ENCODE data around the gene WNT7A.

WNT7A gene

GRCh38 chr3:13798401-13798800 lies 81.5 kb downstream of the WNT7A start:
- Histone ChIP-seq H3K36me3 (ENCODE audit: control insufficient read depth, insufficient read depth, low read length) (no peaks in the 10 kb centered on the region), H3K27me3 (replicated peaks; ENCODE audit: control insufficient read depth, insufficient read depth, low read length) (no peaks in the 10 kb centered on the region; the same call in none of the 2 replicates), H3K4me3 (replicated peaks; ENCODE audit: low read depth, low read length) (no peak overlapping the region)
- DNase-seq (ENCODE audit: extremely low read depth, insufficient read length): no peak
- TF ChIP-seq, protein P1, sequence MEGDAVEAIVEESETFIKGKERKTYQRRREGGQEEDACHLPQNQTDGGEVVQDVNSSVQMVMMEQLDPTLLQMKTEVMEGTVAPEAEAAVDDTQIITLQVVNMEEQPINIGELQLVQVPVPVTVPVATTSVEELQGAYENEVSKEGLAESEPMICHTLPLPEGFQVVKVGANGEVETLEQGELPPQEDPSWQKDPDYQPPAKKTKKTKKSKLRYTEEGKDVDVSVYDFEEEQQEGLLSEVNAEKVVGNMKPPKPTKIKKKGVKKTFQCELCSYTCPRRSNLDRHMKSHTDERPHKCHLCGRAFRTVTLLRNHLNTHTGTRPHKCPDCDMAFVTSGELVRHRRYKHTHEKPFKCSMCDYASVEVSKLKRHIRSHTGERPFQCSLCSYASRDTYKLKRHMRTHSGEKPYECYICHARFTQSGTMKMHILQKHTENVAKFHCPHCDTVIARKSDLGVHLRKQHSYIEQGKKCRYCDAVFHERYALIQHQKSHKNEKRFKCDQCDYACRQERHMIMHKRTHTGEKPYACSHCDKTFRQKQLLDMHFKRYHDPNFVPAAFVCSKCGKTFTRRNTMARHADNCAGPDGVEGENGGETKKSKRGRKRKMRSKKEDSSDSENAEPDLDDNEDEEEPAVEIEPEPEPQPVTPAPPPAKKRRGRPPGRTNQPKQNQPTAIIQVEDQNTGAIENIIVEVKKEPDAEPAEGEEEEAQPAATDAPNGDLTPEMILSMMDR (IDR thresholded peaks at IDR 0.05; ENCODE audit: insufficient read depth, low read length, poor library complexity, severe bottlenecking): no peak

- TF ChIP-seq, protein P1 (IDR thresholded peaks at IDR 0.05; ENCODE audit: insufficient read depth, low read length, poor library complexity, severe bottlenecking): no peak
- H3K27me3 ChIP-seq (replicated peaks; ENCODE audit: control insufficient read depth, insufficient read depth, low read length): no peaks in the 10 kb centered on the region; the same call in none of the 2 replicates
Measured at GRCh38 chr3:13796701-13797460, 83.0 kb downstream of the WNT7A start.

DNA sequence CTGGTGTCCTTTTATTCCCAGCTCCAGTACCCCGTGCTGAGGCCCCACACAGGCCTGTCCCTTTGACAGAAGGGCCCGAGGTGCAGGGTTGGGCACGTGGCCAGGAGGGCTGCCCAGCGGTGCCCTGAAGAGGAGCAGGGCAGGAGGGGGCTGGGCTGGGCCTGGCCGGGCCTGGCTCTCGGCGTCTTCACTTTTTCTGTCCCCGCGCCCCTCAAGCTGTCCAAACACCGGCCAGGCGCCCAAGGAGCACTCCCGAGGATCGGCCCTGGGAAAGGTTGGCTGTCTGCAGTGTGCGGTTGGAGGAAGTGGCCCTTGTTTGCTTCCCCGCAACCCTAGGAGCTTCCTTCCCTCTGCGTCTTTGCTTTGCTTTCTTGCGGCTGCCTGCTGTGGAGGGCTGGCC lies 84.1 kb downstream of the WNT7A start:
- TF ChIP-seq, protein P1 (IDR thresholded peaks at IDR 0.05; ENCODE audit: insufficient read depth, low read length, poor library complexity, severe bottlenecking): no peak
- Histone ChIP-seq H3K4me3 (replicated peaks; ENCODE audit: low read depth, low read length) (no peak overlapping the region), H3K27me3 (replicated peaks; ENCODE audit: control insufficient read depth, insufficient read depth, low read length) (no peaks in the 10 kb centered on the region; the same call in none of the 2 replicates), H3K36me3 (ENCODE audit: control insufficient read depth, insufficient read depth, low read length) (no peaks in the 10 kb centered on the region)
- DNase-seq (ENCODE audit: extremely low read depth, insufficient read length): no peak

More at GRCh38 chr3:13796701-13797460, 83.0 kb downstream of the WNT7A start:
- Histone ChIP-seq H3K4me3 (replicated peaks; ENCODE audit: low read depth, low read length) (no peak overlapping the region), H3K36me3 (ENCODE audit: control insufficient read depth, insufficient read depth, low read length) (no peaks in the 10 kb centered on the region)
- DNase-seq (ENCODE audit: extremely low read depth, insufficient read length): no peak

- no peaks in the 10 kb centered on the region for H3K36me3 ChIP-seq (ENCODE audit: control insufficient read depth, insufficient read depth, low read length)
- H3K27me3 ChIP-seq (replicated peaks; ENCODE audit: control insufficient read depth, insufficient read depth, low read length): no peaks in the 10 kb centered on the region; the same call in none of the 2 replicates
- TF ChIP-seq, protein P1 (IDR thresholded peaks at IDR 0.05; ENCODE audit: insufficient read depth, low read length, poor library complexity, severe bottlenecking): no peak
- no peak overlapping the region for H3K4me3 ChIP-seq (replicated peaks; ENCODE audit: low read depth, low read length)
- DNase-seq (ENCODE audit: extremely low read depth, insufficient read length): no peak
Measured at GRCh38 chr3:13794322-13794721, 85.5 kb downstream of the WNT7A start.

DNA sequence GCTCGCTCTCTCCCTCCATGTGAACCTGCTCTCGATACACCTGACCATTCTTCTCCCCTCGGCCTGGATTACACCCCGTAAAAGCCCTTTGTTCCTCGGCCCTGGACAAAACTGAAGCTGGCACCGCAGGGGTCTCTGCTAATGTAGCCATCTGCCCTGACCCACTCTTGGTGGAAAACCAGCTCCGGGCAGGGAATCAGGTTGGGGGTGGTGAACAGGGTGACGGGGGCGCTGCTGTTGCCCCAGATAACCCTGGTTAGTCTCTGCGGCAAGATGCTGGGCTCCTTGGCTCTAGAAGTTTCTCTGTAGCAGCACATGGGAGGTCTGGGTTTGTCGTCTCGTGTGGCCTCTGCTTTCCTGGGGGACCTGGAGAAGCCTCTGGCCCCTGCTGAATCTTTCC lies 86.4 kb downstream of the WNT7A start:
- Histone ChIP-seq H3K36me3 (ENCODE audit: control insufficient read depth, insufficient read depth, low read length) (no peaks in the 10 kb centered on the region), H3K27me3 (replicated peaks; ENCODE audit: control insufficient read depth, insufficient read depth, low read length) (no peaks in the 10 kb centered on the region; the same call in none of the 2 replicates), H3K4me3 (replicated peaks; ENCODE audit: low read depth, low read length) (no peak overlapping the region)
- DNase-seq (ENCODE audit: extremely low read depth, insufficient read length): no peak
- TF ChIP-seq, protein P1 (IDR thresholded peaks at IDR 0.05; ENCODE audit: insufficient read depth, low read length, poor library complexity, severe bottlenecking): no peak

Data from GM06990 (cell line).